ENCODE results near the gene TIMM17A. TPM values are rescaled to one million over a fixed set of nuclear protein-coding genes. Genes with fewer than 3 reads are reported as not detected.

The TIMM17A gene
- total RNA-seq, 1 donor from 2014 or later, result 50.5 TPM

- peaks cover 20% of the 10 kb centered on the region for H3K27me3 ChIP-seq
- H3K9ac ChIP-seq, result no peak overlapping the region
- peaks cover 39% of the 10 kb centered on the region for H3K4me1 ChIP-seq
- no peak for DNase-seq (ENCODE audit: low spot score)
- Mint-ChIP-seq H3K27me3 (ENCODE audit: insufficient read depth, low read depth) (peaks cover 20% of the 10 kb centered on the region), H3K4me3 (peak overlapping the region; percentile 86), H3K4me1 (peaks cover 62% of the 10 kb centered on the region), H3K27ac (no peak overlapping the region), H3K9me3 (no peaks in the 10 kb centered on the region), H3K36me3 (no peaks in the 10 kb centered on the region)
- peak overlapping the region; percentile 47 for H3K4me3 ChIP-seq
- H3K36me3 ChIP-seq, result no peaks in the 10 kb centered on the region
- no peaks in the 10 kb centered on the region for H3K9me3 ChIP-seq (ENCODE audit: low read depth)
- TF ChIP-seq EZH2phosphoT487 (IDR thresholded peaks at IDR 0.05) (no peak), EZH2 (IDR thresholded peaks at IDR 0.05) (no peak), CTCF (IDR thresholded peaks at IDR 0.05) (no peak)
- H3F3A ChIP-seq (ENCODE audit: low read depth), result peaks cover 36% of the 10 kb centered on the region
- no peak overlapping the region for H3K27ac ChIP-seq
- no peaks in the 10 kb centered on the region for H3K79me2 ChIP-seq (ENCODE audit: low read depth)
- peak overlapping the region; percentile 80 for H3K4me2 ChIP-seq
- H2AFZ ChIP-seq (replicated peaks), result peak overlapping the region; percentile 10
- H4K20me1 ChIP-seq (ENCODE audit: low read depth), result peaks cover 4% of the 10 kb centered on the region
These were observed 9.5 kb upstream of the TIMM17A start for GRCh38 chr1:201945863-201946223.

- no peaks in the 10 kb centered on the region for H3K79me2 ChIP-seq (ENCODE audit: low read depth)
- H3K36me3 ChIP-seq, result no peaks in the 10 kb centered on the region
- H3K4me1 Mint-ChIP-seq, result peaks cover 59% of the 10 kb centered on the region
- peak within 1 kb of the TSS; percentile 38 for H3K27ac Mint-ChIP-seq
- peak; percentile 44 for TF ChIP-seq EZH2 (IDR thresholded peaks at IDR 0.05)
- TF ChIP-seq EZH2phosphoT487 (IDR thresholded peaks at IDR 0.05), result no peak
- peaks cover 34% of the 10 kb centered on the region for H3K4me1 ChIP-seq
- H3K9me3 Mint-ChIP-seq, result no peaks in the 10 kb centered on the region
- no peak within 1 kb of the TSS for H3K9ac ChIP-seq
- no peaks in the 10 kb centered on the region for H3K36me3 Mint-ChIP-seq
- peaks cover 4% of the 10 kb centered on the region for H4K20me1 ChIP-seq (ENCODE audit: low read depth)
- peak within 1 kb of the TSS; percentile 86 for H3K4me3 Mint-ChIP-seq
- H3K27me3 Mint-ChIP-seq (ENCODE audit: insufficient read depth, low read depth), result peaks cover 20% of the 10 kb centered on the region
- H3F3A ChIP-seq (ENCODE audit: low read depth), result peaks cover 31% of the 10 kb centered on the region
- H3K4me2 ChIP-seq, result peak within 1 kb of the TSS; percentile 80
- H3K9me3 ChIP-seq (ENCODE audit: low read depth), result no peaks in the 10 kb centered on the region
- H2AFZ ChIP-seq (replicated peaks), result peak within 1 kb of the TSS; percentile 52
- H3K27ac ChIP-seq, result no peak within 1 kb of the TSS
- H3K4me3 ChIP-seq, result peak within 1 kb of the TSS; percentile 47
- DNase-seq (ENCODE audit: low spot score), result peak; percentile 95
- peaks cover 20% of the 10 kb centered on the region for H3K27me3 ChIP-seq
These were observed 8.9 kb upstream of the TIMM17A start, which contains the start of gene LMOD1 for GRCh38 chr1:201946224-201946908. LMOD1 (minus strand) TSS chr1:201946548; CDS start chr1:201946340, 208 bp downstream.

- Histone ChIP-seq H3K27me3 (peaks cover 20% of the 10 kb centered on the region), H3K9me3 (ENCODE audit: low read depth) (no peaks in the 10 kb centered on the region), H2AFZ (replicated peaks) (no peak overlapping the region), H3F3A (ENCODE audit: low read depth) (peaks cover 18% of the 10 kb centered on the region), H3K4me1 (peaks cover 25% of the 10 kb centered on the region), H3K4me2 (no peak overlapping the region), H3K9ac (no peak overlapping the region), H3K4me3 (no peak overlapping the region), H4K20me1 (ENCODE audit: low read depth) (no peaks in the 10 kb centered on the region), H3K79me2 (ENCODE audit: low read depth) (no peaks in the 10 kb centered on the region), H3K36me3 (no peaks in the 10 kb centered on the region), H3K27ac (no peak overlapping the region)
- Mint-ChIP-seq H3K36me3 (no peaks in the 10 kb centered on the region), H3K4me1 (peaks cover 48% of the 10 kb centered on the region), H3K9me3 (no peaks in the 10 kb centered on the region), H3K27me3 (ENCODE audit: insufficient read depth, low read depth) (peaks cover 20% of the 10 kb centered on the region), H3K27ac (peak overlapping the region; percentile 54), H3K4me3 (peak overlapping the region; percentile 86)
- DNase-seq (ENCODE audit: low spot score), result no peak
- TF ChIP-seq EZH2 (IDR thresholded peaks at IDR 0.05) (no peak), CTCF (IDR thresholded peaks at IDR 0.05) (no peak), EZH2phosphoT487 (IDR thresholded peaks at IDR 0.05) (no peak)
These were observed 7.7 kb upstream of the TIMM17A start for GRCh38 chr1:201947697-201948008.

- H3K79me2 ChIP-seq (ENCODE audit: low read depth), result peaks cover 4% of the 10 kb centered on the region
- no peak overlapping the region for H3K4me3 ChIP-seq
- no peak overlapping the region for H3K27ac ChIP-seq
- H4K20me1 ChIP-seq (ENCODE audit: low read depth), result no peaks in the 10 kb centered on the region
- peaks cover 15% of the 10 kb centered on the region for H3F3A ChIP-seq (ENCODE audit: low read depth)
- H3K4me2 ChIP-seq, result no peak overlapping the region
- TF ChIP-seq CTCF (IDR thresholded peaks at IDR 0.05) (no peak), EZH2 (IDR thresholded peaks at IDR 0.05) (no peak), EZH2phosphoT487 (IDR thresholded peaks at IDR 0.05) (no peak)
- H3K27me3 Mint-ChIP-seq (ENCODE audit: insufficient read depth, low read depth), result peaks cover 24% of the 10 kb centered on the region
- H3K4me1 Mint-ChIP-seq, result peaks cover 33% of the 10 kb centered on the region
- DNase-seq (ENCODE audit: low spot score), result no peak
- no peak overlapping the region for H3K4me3 Mint-ChIP-seq
- H3K27me3 ChIP-seq, result peaks cover 20% of the 10 kb centered on the region
- H3K36me3 ChIP-seq, result no peaks in the 10 kb centered on the region
- H3K36me3 Mint-ChIP-seq, result no peaks in the 10 kb centered on the region
- no peak overlapping the region for H3K9ac ChIP-seq
- no peaks in the 10 kb centered on the region for H3K9me3 Mint-ChIP-seq
- no peak overlapping the region for H2AFZ ChIP-seq (replicated peaks)
- no peak overlapping the region for H3K27ac Mint-ChIP-seq
- peaks cover 21% of the 10 kb centered on the region for H3K4me1 ChIP-seq
- H3K9me3 ChIP-seq (ENCODE audit: low read depth), result no peaks in the 10 kb centered on the region
These were observed 5.8 kb upstream of the TIMM17A start for GRCh38 chr1:201949491-201949890.

Data from neural progenitor cell (in vitro differentiated cells).